Neuronal stem cell (in vitro differentiated cells): ENCODE results near the gene HGFAC.

Source experiments
- DNase-seq: peaks from one replicate; pipeline ENCODE4 v3.0.0-alpha.2; 2013; ENCODE audit warnings: low spot score
- H2AFZ ChIP-seq: one replicate; pipeline ENCODE4 v1.6.1; 2013; ENCODE audit warnings: mild to moderate bottlenecking, low read length, inconsistent platforms
- H2AK5ac ChIP-seq: 2 replicates; pipeline ENCODE4 v1.6.1; 2013; ENCODE audit warnings: low read depth, mild to moderate bottlenecking, inconsistent platforms, low read length, moderate library complexity, mixed read lengths
- H2BK120ac ChIP-seq: 2 replicates; pipeline ENCODE4 v1.6.1; 2013; ENCODE audit warnings: low read depth, mild to moderate bottlenecking, inconsistent platforms, low read length, moderate library complexity, mixed read lengths
- H2BK12ac ChIP-seq: one replicate; pipeline ENCODE4 v1.6.1; 2013; ENCODE audit warnings: low read length, inconsistent platforms
- H2BK15ac ChIP-seq: 2 replicates; pipeline ENCODE4 v1.6.1; 2013; ENCODE audit warnings: mild to moderate bottlenecking, low read length, inconsistent platforms, mixed read lengths
- H2BK5ac ChIP-seq: one replicate; pipeline ENCODE4 v1.6.1; 2013; ENCODE audit warnings: inconsistent platforms, mild to moderate bottlenecking, low read length, moderate library complexity
- H3K14ac ChIP-seq: one replicate; pipeline ENCODE4 v1.6.1; 2013; ENCODE audit warnings: low read length, inconsistent platforms
- H3K18ac ChIP-seq: 2 replicates; pipeline ENCODE4 v1.6.1; 2013; ENCODE audit warnings: low read length, inconsistent platforms
- H3K23ac ChIP-seq: 2 replicates; pipeline ENCODE4 v1.6.1; 2013; ENCODE audit warnings: low read depth, mild to moderate bottlenecking, mixed read lengths, low read length, inconsistent platforms; ENCODE audit not compliant: poor library complexity
- H3K27ac ChIP-seq: replicated peaks from 3 replicates; pipeline ENCODE4 v1.5.1; 2013; ENCODE audit warnings: low read length, inconsistent platforms
- H3K27me3 ChIP-seq, 3 experiments: 2 replicates each; pipeline ENCODE4 v1.6.1; 2013; ENCODE audit warnings: low read length in 3 of 3, mild to moderate bottlenecking in 2 of 3, inconsistent platforms in 1 of 3, low read depth in 1 of 3, mixed read lengths in 1 of 3, moderate library complexity in 1 of 3; ENCODE audit not compliant: control insufficient read depth in 3 of 3, insufficient read depth in 3 of 3
- H3K36me3 ChIP-seq, 2 donors: replicated peaks in 1 of 2; 2 replicates each; pipeline ENCODE4 v1.6.1; 2013; ENCODE audit warnings: low read length in 2 of 2; ENCODE audit not compliant: control insufficient read depth in 2 of 2, insufficient read depth in 2 of 2
- H3K4ac ChIP-seq: 2 replicates; pipeline ENCODE4 v1.6.1; 2013; ENCODE audit warnings: inconsistent platforms, mild to moderate bottlenecking, low read length, moderate library complexity
- H3K4me1 ChIP-seq, 2 donors: 1 replicate in 1 of 2; 2 replicates in 1 of 2; pipeline ENCODE4 v1.6.1; 2013; ENCODE audit warnings: low read length in 2 of 2, low read depth in 1 of 2; ENCODE audit not compliant: control insufficient read depth in 2 of 2, insufficient read depth in 1 of 2
- H3K4me2 ChIP-seq: one replicate; pipeline ENCODE4 v1.6.1; 2013; ENCODE audit warnings: mild to moderate bottlenecking, low read length, inconsistent platforms; ENCODE audit not compliant: insufficient read depth, poor library complexity, severe bottlenecking
- H3K4me3 ChIP-seq, 2 donors: 2 replicates each; pipeline ENCODE4 v1.5.1; 2013; ENCODE audit warnings: low read length in 2 of 2, mild to moderate bottlenecking in 2 of 2, inconsistent platforms in 1 of 2, moderate library complexity in 1 of 2
- H3K79me1 ChIP-seq: one replicate; pipeline ENCODE4 v1.6.1; 2013; ENCODE audit warnings: low read depth, mild to moderate bottlenecking, inconsistent platforms, low read length, moderate library complexity
- H3K9ac ChIP-seq: one replicate; pipeline ENCODE4 v1.6.1; 2013; ENCODE audit warnings: mild to moderate bottlenecking, low read depth, low read length, inconsistent platforms; ENCODE audit not compliant: poor library complexity
- H3K9me3 ChIP-seq, 2 donors: replicated peaks in 1 of 2; 2 replicates each; pipeline versions ENCODE3 to v1.6.1; 2013; ENCODE audit warnings: low read length in 2 of 2, mild to moderate bottlenecking in 2 of 2, inconsistent platforms in 1 of 2, low read depth in 1 of 2, mixed read lengths in 1 of 2, moderate library complexity in 1 of 2; ENCODE audit not compliant: control insufficient read depth in 2 of 2, insufficient read depth in 1 of 2
- H4K8ac ChIP-seq: one replicate; pipeline ENCODE4 v1.6.1; 2013; ENCODE audit warnings: low read depth, mild to moderate bottlenecking, inconsistent platforms, low read length, moderate library complexity
- H4K91ac ChIP-seq: one replicate; pipeline ENCODE4 v1.6.1; 2013; ENCODE audit warnings: low read length, low read depth, mild to moderate bottlenecking, inconsistent platforms; ENCODE audit not compliant: poor library complexity
- WGBS, 2 donors: extraction: QIAGEN DNeasy Blood & Tissue Kit; methylation state at CpG; one replicate each; pipeline ENCODE4 v1.1.7; 2013; ENCODE audit warnings: missing lambda C conversion rate in 2 of 2, mixed read lengths in 1 of 2; ENCODE audit not compliant: insufficient read length in 2 of 2, insufficient replicate concordance in 1 of 2; ENCODE audit errors: extremely low coverage in 2 of 2; 5-methylcytosine and 5-hydroxymethylcytosine counted together

HGFAC gene

GRCh38 chr4:3492741-3493719, 51.3 kb downstream of the HGFAC start:
- Histone ChIP-seq H3K4me3 (no peak overlapping the region), H3K4me2 (no peak overlapping the region), H3K27me3 (peaks cover 0 to 13% (median 0%) of the 10 kb centered on the region in 3 experiments), H3K23ac (peak overlapping the region; percentile 85), H3K4me1 (peaks cover 21 to 26% of the 10 kb centered on the region in 2 donors), H3K4ac (no peak overlapping the region), H3K18ac (peak overlapping the region; percentile 93), H2BK120ac (peak overlapping the region; percentile 97), H3K9me3 (no peaks in the 10 kb centered on the region), H4K8ac (peak overlapping the region; percentile 43), H3K9ac (peak overlapping the region; percentile 70), H2AFZ (no peak overlapping the region), H3K36me3 (no peaks in the 10 kb centered on the region), H3K14ac (peak overlapping the region; percentile 94), H2AK5ac (peak overlapping the region; percentile 99), H2BK5ac (peak overlapping the region; percentile 90), H2BK12ac (peak overlapping the region; percentile 73), H3K27ac (no peak overlapping the region), H3K79me1 (peaks cover 2% of the 10 kb centered on the region), H4K91ac (no peak overlapping the region), H2BK15ac (peak overlapping the region; percentile 97)
- no peak for DNase-seq
- no CpG with 5 or more reads among the region's 55 CpGs for WGBS, 2 donors

DNA sequence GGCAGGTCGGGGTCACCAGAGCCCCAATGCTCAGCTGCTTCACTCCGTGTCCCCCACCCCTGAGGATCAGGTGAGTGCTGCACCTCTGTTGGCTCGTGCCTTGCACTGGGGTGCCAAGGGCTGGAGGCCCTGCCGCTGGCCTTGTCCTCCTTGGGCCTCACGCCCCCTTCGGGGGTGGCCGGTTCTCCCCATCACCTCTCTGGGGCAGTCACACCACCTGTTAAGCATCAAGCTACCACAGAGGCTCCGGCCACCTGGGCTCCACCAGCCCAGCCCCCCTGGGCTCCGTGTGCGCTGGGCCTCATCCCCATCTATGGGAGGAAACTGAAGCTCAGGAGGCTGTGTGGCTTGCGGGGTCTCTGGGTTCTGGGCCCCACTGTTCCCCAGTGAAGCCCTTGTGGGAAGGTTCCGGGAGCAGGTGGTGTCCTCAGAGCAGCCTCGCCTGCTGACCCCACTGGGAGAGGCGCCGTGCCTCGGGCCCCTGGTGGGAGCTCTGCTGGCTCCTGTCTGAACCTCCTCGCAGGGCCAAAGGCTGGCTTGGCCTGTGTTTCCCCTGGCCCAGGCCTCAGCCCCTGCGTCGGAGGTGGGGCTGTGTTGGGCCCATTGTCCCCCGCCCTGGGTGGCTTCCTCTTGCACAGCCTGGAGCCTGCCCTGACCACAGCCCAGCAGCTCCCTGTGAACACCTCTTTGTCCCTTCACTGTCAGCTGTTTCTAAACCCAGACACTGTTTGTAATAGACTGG, 52.1 kb downstream of the HGFAC start:
- Histone ChIP-seq H3K27ac (no peak overlapping the region), H3K4me2 (no peak overlapping the region), H3K4me3 (no peak overlapping the region), H2BK5ac (no peak overlapping the region), H3K4me1 (peaks cover 21 to 26% of the 10 kb centered on the region in 2 donors), H3K23ac (peak overlapping the region; percentile 11), H3K36me3 (peaks cover 0 to 2% of the 10 kb centered on the region in 2 donors), H2BK15ac (peak overlapping the region; percentile 97), H3K9ac (peak overlapping the region; percentile 9), H2AFZ (peak overlapping the region; percentile 53), H4K91ac (no peak overlapping the region), H3K4ac (no peak overlapping the region), H4K8ac (no peak overlapping the region), H3K27me3 (peaks cover 0 to 10% (median 0%) of the 10 kb centered on the region in 3 experiments), H2BK120ac (peak overlapping the region; percentile 97), H2AK5ac (peak overlapping the region; percentile 99), H3K9me3 (no peaks in the 10 kb centered on the region), H3K79me1 (peaks cover 2% of the 10 kb centered on the region), H3K18ac (peak overlapping the region; percentile 93), H3K14ac (peak overlapping the region; percentile 82), H2BK12ac (peak overlapping the region; percentile 33)
- no CpG with 5 or more reads among the region's 20 CpGs for WGBS, 2 donors
- DNase-seq = no peak

- Histone ChIP-seq H3K4me1 (peaks cover 21 to 26% of the 10 kb centered on the region in 2 donors), H3K18ac (peak overlapping the region; percentile 96), H3K27me3 (peaks cover 0 to 10% (median 0%) of the 10 kb centered on the region in 3 experiments), H3K9me3 (no peaks in the 10 kb centered on the region), H2BK5ac (peak overlapping the region; percentile 90), H3K4me2 (no peak overlapping the region), H3K4ac (peak overlapping the region; percentile 95), H3K9ac (peak overlapping the region; percentile 81), H3K79me1 (peaks cover 2% of the 10 kb centered on the region), H2AFZ (peak overlapping the region; percentile 53), H2BK12ac (peak overlapping the region; percentile 90), H2AK5ac (peak overlapping the region; percentile 96), H3K14ac (peak overlapping the region; percentile 89), H4K91ac (peak overlapping the region; percentile 72), H4K8ac (no peak overlapping the region), H2BK15ac (peak overlapping the region; percentile 97), H3K27ac (no peak overlapping the region), H3K23ac (peak overlapping the region; percentile 91), H3K4me3 (no peak overlapping the region), H3K36me3 (peaks cover 0 to 2% of the 10 kb centered on the region in 2 donors), H2BK120ac (peak overlapping the region; percentile 81)
- DNase-seq = no peak
- WGBS, 2 donors = no CpG with 5 or more reads among the region's 15 CpGs
Observed at GRCh38 chr4:3494462-3494871, 52.7 kb downstream of the HGFAC start.
